H1 (cell line): Measurements from ENCODE around the gene CAVIN2. TPM values are rescaled to one million over a fixed set of nuclear protein-coding genes. Genes with fewer than 3 reads are reported as not detected.

Source experiments
- CTCF ChIA-PET: fragments of 300-600 bp; sonication (Branson Sonifier 250); formaldehyde crosslinking; loops from one replicate; lab custom pipeline; 2021; ENCODE audit not compliant: partially characterized antibody; lab: Charles Lee
- POLR2A ChIA-PET: fragments of 300-600 bp; sonication (Branson Sonifier 250); formaldehyde crosslinking; loops from one replicate; lab custom pipeline; 2021; ENCODE audit warnings: inconsistent platforms; ENCODE audit not compliant: partially characterized antibody; lab: Charles Lee
- DNase-seq, 2 experiments: peaks; one replicate each; pipeline versions ENCODE4 v3.0.0 to v3.0.0-alpha.2; 2010 to 2022; ENCODE audit warnings: low spot score in 2 of 2, low read depth in 1 of 2, mixed read lengths in 1 of 2
- FAIRE-seq: peaks from 2 replicates; lab custom pipeline; 2011; peaks lifted over from hg19 to GRCh38; lab: Jason Lieb, UNC
- H2AFZ ChIP-seq: 2 replicates; pipeline ENCODE4 v1.8.1; 2012; ENCODE audit warnings: low read length, inconsistent platforms
- H2AK5ac ChIP-seq: 2 replicates; pipeline ENCODE4 v1.6.1; 2013; ENCODE audit warnings: low read depth, low read length
- H2BK120ac ChIP-seq: replicated peaks from 2 replicates; pipeline ENCODE3; 2013; ENCODE audit warnings: low read depth, low read length, inconsistent platforms
- H2BK12ac ChIP-seq: 2 replicates; pipeline ENCODE4 v1.6.1; 2013; ENCODE audit warnings: low read depth, low read length
- H2BK15ac ChIP-seq: 2 replicates; pipeline ENCODE4 v1.6.1; 2013; ENCODE audit warnings: low read length
- H2BK20ac ChIP-seq: 2 replicates; pipeline ENCODE4 v1.6.1; 2013; ENCODE audit warnings: low read length
- H2BK5ac ChIP-seq: 2 replicates; pipeline ENCODE4 v1.6.1; 2013; ENCODE audit warnings: low read depth, low read length
- H3K14ac ChIP-seq: 2 replicates; pipeline ENCODE4 v1.6.1; 2013; ENCODE audit warnings: inconsistent platforms; ENCODE audit not compliant: insufficient read length
- H3K18ac ChIP-seq: 2 replicates; pipeline ENCODE4 v1.6.1; 2013; ENCODE audit warnings: low read length; ENCODE audit errors: extremely low read depth
- H3K23ac ChIP-seq: 2 replicates; pipeline ENCODE4 v1.6.1; 2013; ENCODE audit warnings: inconsistent platforms; ENCODE audit not compliant: insufficient read length
- H3K23me2 ChIP-seq: 2 replicates; pipeline ENCODE4 v1.6.1; 2013; ENCODE audit warnings: low read depth, low read length
- H3K27ac ChIP-seq: 2 replicates; pipeline ENCODE4 v1.6.1; 2011; ENCODE audit warnings: low read depth, low read length, inconsistent platforms
- H3K27me3 ChIP-seq, 4 experiments: replicated peaks in 1 of 4; 1 replicate in 1 of 4; 2 replicates in 3 of 4; pipeline versions ENCODE4 v1.6.1 to v1.8.1; 2011 to 2013; ENCODE audit warnings: low read length in 3 of 4, mild to moderate bottlenecking in 3 of 4, inconsistent platforms in 2 of 4, mixed read lengths in 2 of 4, moderate library complexity in 1 of 4; ENCODE audit not compliant: control insufficient read depth in 3 of 4, insufficient read depth in 3 of 4; ENCODE audit errors: extremely low read depth in 1 of 4
- H3K36me3 ChIP-seq, 4 experiments: 2 replicates each; pipeline versions ENCODE4 v1.6.1 to v1.8.1; 2011 to 2013; ENCODE audit warnings: mild to moderate bottlenecking in 4 of 4, low read length in 3 of 4, moderate library complexity in 2 of 4, control low read depth in 1 of 4, inconsistent platforms in 1 of 4; ENCODE audit not compliant: insufficient read depth in 4 of 4, control insufficient read depth in 2 of 4
- H3K4ac ChIP-seq: replicated peaks from 2 replicates; pipeline ENCODE3; 2013; ENCODE audit warnings: low read length, low read depth, mixed read lengths, inconsistent platforms; ENCODE audit not compliant: insufficient read length
- H3K4me1 ChIP-seq, 4 experiments: replicated peaks in 1 of 4; 1 replicate in 1 of 4; 2 replicates in 3 of 4; pipeline versions ENCODE4 v1.6.1 to v1.8.1; 2011 to 2013; ENCODE audit warnings: low read length in 3 of 4, inconsistent platforms in 2 of 4, mixed read lengths in 1 of 4; ENCODE audit not compliant: insufficient read depth in 4 of 4, control insufficient read depth in 3 of 4
- H3K4me2 ChIP-seq, 2 experiments: 2 replicates each; pipeline versions ENCODE4 v1.6.1 to v1.8.1; 2011 to 2013; ENCODE audit warnings: low read depth in 2 of 2, low read length in 2 of 2, control low read depth in 1 of 2, inconsistent platforms in 1 of 2, mild to moderate bottlenecking in 1 of 2; ENCODE audit not compliant: insufficient read depth in 1 of 2
- H3K4me3 ChIP-seq, 4 experiments: fragments of 200-600, 300-600 bp in 1 of 4; sonication (generic), shearing (Covaris generic), sonication (Bioruptor Twin) in 1 of 4; 2 replicates each; pipeline versions ENCODE4 v1.5.1 to v1.8.1; 2011 to 2016; ENCODE audit warnings: low read length in 4 of 4, low read depth in 3 of 4, control low read depth in 2 of 4, inconsistent platforms in 2 of 4, mild to moderate bottlenecking in 2 of 4, mixed read lengths in 1 of 4, moderate library complexity in 1 of 4; ENCODE audit not compliant: insufficient read depth in 2 of 4; ENCODE audit errors: extremely low read depth in 1 of 4
- H3K56ac ChIP-seq: replicated peaks from 2 replicates; pipeline ENCODE3; 2013; ENCODE audit warnings: low read depth, mild to moderate bottlenecking, mixed read lengths, low read length, inconsistent platforms; ENCODE audit not compliant: insufficient read length
- H3K79me1 ChIP-seq: 2 replicates; pipeline ENCODE4 v1.6.1; 2013; ENCODE audit warnings: low read depth, low read length, control low read depth
- H3K79me2 ChIP-seq, 2 experiments: 2 replicates each; pipeline versions ENCODE4 v1.6.1 to v1.8.1; 2012 to 2013; ENCODE audit warnings: low read length in 2 of 2, mild to moderate bottlenecking in 2 of 2, inconsistent platforms in 1 of 2; ENCODE audit not compliant: insufficient read depth in 2 of 2, control insufficient read depth in 1 of 2
- H3K9ac ChIP-seq, 4 experiments: replicated peaks in 1 of 4; 1 replicate in 1 of 4; 2 replicates in 3 of 4; pipeline versions ENCODE4 v1.6.1 to v1.8.1; 2011 to 2013; ENCODE audit warnings: low read depth in 3 of 4, low read length in 3 of 4, control low read depth in 2 of 4, mild to moderate bottlenecking in 2 of 4, moderate library complexity in 2 of 4, inconsistent platforms in 1 of 4; ENCODE audit errors: extremely low read depth in 1 of 4
- H3K9me3 ChIP-seq, 2 experiments: 2 replicates each; pipeline versions ENCODE4 v1.6.1 to v1.8.1; 2012 to 2013; ENCODE audit warnings: mild to moderate bottlenecking in 2 of 2, moderate library complexity in 2 of 2, control low read depth in 1 of 2, inconsistent platforms in 1 of 2, low read depth in 1 of 2, low read length in 1 of 2, mixed read lengths in 1 of 2; ENCODE audit not compliant: insufficient read depth in 2 of 2
- H4K20me1 ChIP-seq, 2 experiments: replicated peaks in 1 of 2; 2 replicates each; pipeline versions ENCODE3 to v1.8.1; 2011 to 2013; ENCODE audit warnings: inconsistent platforms in 2 of 2, low read length in 2 of 2, mild to moderate bottlenecking in 1 of 2; ENCODE audit not compliant: insufficient read depth in 2 of 2, control insufficient read depth in 1 of 2
- H4K5ac ChIP-seq: 2 replicates; pipeline ENCODE4 v1.6.1; 2013; ENCODE audit warnings: low read length, low read depth, mixed read lengths, inconsistent platforms; ENCODE audit not compliant: insufficient read length
- H4K8ac ChIP-seq: 2 replicates; pipeline ENCODE4 v1.8.0; 2013; ENCODE audit warnings: mild to moderate bottlenecking, moderate library complexity, low read length, inconsistent platforms; ENCODE audit not compliant: insufficient read depth; ENCODE audit errors: extremely low read depth
- H4K91ac ChIP-seq: replicated peaks from 2 replicates; pipeline ENCODE3; 2013; ENCODE audit warnings: low read length, mixed read lengths, inconsistent platforms; ENCODE audit not compliant: insufficient read length
- BACH1 ChIP-seq: IDR thresholded peaks from 2 replicates; pipeline ENCODE4 v1.6.1; 2012; ENCODE audit warnings: low read length, improper control_type of control experiment
- NANOG ChIP-seq: IDR thresholded peaks from 2 replicates; pipeline ENCODE4 v1.6.1; 2011; ENCODE audit warnings: low read length, low read depth, mild to moderate bottlenecking, inconsistent platforms; ENCODE audit not compliant: insufficient read depth, poor library complexity, severe bottlenecking
- SP4 ChIP-seq: IDR thresholded peaks from 2 replicates; pipeline ENCODE4 v1.6.1; 2012; ENCODE audit warnings: low read length, inconsistent platforms
- WGBS, 2 experiments: shearing (Covaris generic) in 1 of 2; methylation state at CpG; one replicate each; pipeline versions ENCODE4 v1.1.6 to v1.1.7; 2013 to 2015; ENCODE audit warnings: low lambda C conversion rate in 2 of 2, mixed read lengths in 2 of 2, inconsistent platforms in 1 of 2, low coverage in 1 of 2, missing lambda C conversion rate in 1 of 2; ENCODE audit not compliant: insufficient replicate concordance in 2 of 2, insufficient coverage in 1 of 2, insufficient read length in 1 of 2; ENCODE audit errors: extremely low coverage in 1 of 2, missing lambda C conversion rate in 1 of 2; 5-methylcytosine and 5-hydroxymethylcytosine counted together
- polyA plus RNA-seq, 7 experiments: library from polyadenylated mRNA; depleted of rRNA in 3 of 7; stranded (reverse) in 5 of 7; unstranded in 2 of 7; fragments of >200 nt in 5 of 7; fragments of 200-250 nt in 2 of 7; gene quantifications; 1 replicate in 5 of 7; 2 replicates in 1 of 7; 4 replicates in 1 of 7; pipeline versions ENCODE4 v1.2.1 to v1.2.3, GENCODE V29; 2011 to 2013; ENCODE audit warnings: missing spikeins in 2 of 7, mixed read lengths in 2 of 7
- total RNA-seq: library from RNA; stranded (reverse); fragmentation: NEBNext Ultra II Directional; extraction: Animal tissue kit (Norgen Biotek cat#: 25700); gene quantifications from 2 replicates; pipeline ENCODE4 v1.2.1, GENCODE V29; 2021

The CAVIN2 gene
- total and polyA plus RNA-seq, 2 of the 8 experiments (the other 6 are each of a cell fraction or from before 2014, with no cell fraction given) = 0.03 TPM; not detected in 1

GRCh38 chr2:191881982-191882816 lies 35.3 kb upstream of the CAVIN2 start:
- Histone ChIP-seq H3K18ac (no peak overlapping the region), H4K5ac (no peak overlapping the region), H3K4me3 (no peak overlapping the region), H4K20me1 (no peaks in the 10 kb centered on the region), H3K9me3 (peaks cover 0 to 3% of the 10 kb centered on the region in 2 experiments; a peak in 1 of 4 replicates), H3K27ac (no peak overlapping the region), H2BK5ac (no peak overlapping the region), H3K79me1 (no peaks in the 10 kb centered on the region), H2AK5ac (no peak overlapping the region), H3K36me3 (no peaks in the 10 kb centered on the region), H2BK15ac (no peak overlapping the region), H2BK12ac (no peak overlapping the region), H3K4me1 (no peaks in the 10 kb centered on the region; a peak in 1 of 7 replicates), H3K9ac (no peak overlapping the region), H4K91ac (no peak overlapping the region), H3K4me2 (no peak overlapping the region), H3K27me3 (no peaks in the 10 kb centered on the region), H2BK20ac (no peak overlapping the region), H4K8ac (no peak overlapping the region), H3K56ac (no peak overlapping the region), H3K23me2 (no peaks in the 10 kb centered on the region), H2AFZ (no peak overlapping the region), H3K79me2 (no peaks in the 10 kb centered on the region), H3K23ac (no peak overlapping the region), H2BK120ac (no peak overlapping the region), H3K14ac (no peak overlapping the region), H3K4ac (no peak overlapping the region)
- FAIRE-seq = no peak
- WGBS, 2 experiments = 93% methylated on average over 34 of the region's 34 CpGs; no CpG with 5 or more reads in 1 of the 2 experiments
- CTCF ChIA-PET = interaction anchor here (1.6 to 2.2 kb wide), 2 partner anchors 11 to 280 kb away, joined by 6 to 10 read pairs; no protein-coding TSS in a partner anchor
- POLR2A ChIA-PET = no interaction called here
- no peak for DNase-seq
- TF ChIP-seq BACH1 (no peak), NANOG (no peak), SP4 (no peak)
